Lower leg skin (tissue), 3 donors: ENCODE data around the gene RASL12.

Experiments
- POLR2A ChIP-seq, 2 donors: fragments of 450-650 bp; IDR thresholded peaks; one replicate each; pipeline ENCODE4 v1.6.1; 2016 to 2017; ENCODE audit warnings: antibody characterized with exemption in 2 of 2, mild to moderate bottlenecking in 1 of 2, moderate library complexity in 1 of 2
- TF ChIP-seq, protein P1 (sequence below), 3 donors: fragments of 450-650 bp; IDR thresholded peaks; one replicate each; pipeline ENCODE4 v1.5.1; 2016; ENCODE audit warnings: antibody characterized with exemption in 3 of 3, mild to moderate bottlenecking in 3 of 3, moderate library complexity in 2 of 3

GRCh38 chr15:65042776-65043327 lies 24.9 kb downstream of the RASL12 start:
- TF ChIP-seq, protein P1, sequence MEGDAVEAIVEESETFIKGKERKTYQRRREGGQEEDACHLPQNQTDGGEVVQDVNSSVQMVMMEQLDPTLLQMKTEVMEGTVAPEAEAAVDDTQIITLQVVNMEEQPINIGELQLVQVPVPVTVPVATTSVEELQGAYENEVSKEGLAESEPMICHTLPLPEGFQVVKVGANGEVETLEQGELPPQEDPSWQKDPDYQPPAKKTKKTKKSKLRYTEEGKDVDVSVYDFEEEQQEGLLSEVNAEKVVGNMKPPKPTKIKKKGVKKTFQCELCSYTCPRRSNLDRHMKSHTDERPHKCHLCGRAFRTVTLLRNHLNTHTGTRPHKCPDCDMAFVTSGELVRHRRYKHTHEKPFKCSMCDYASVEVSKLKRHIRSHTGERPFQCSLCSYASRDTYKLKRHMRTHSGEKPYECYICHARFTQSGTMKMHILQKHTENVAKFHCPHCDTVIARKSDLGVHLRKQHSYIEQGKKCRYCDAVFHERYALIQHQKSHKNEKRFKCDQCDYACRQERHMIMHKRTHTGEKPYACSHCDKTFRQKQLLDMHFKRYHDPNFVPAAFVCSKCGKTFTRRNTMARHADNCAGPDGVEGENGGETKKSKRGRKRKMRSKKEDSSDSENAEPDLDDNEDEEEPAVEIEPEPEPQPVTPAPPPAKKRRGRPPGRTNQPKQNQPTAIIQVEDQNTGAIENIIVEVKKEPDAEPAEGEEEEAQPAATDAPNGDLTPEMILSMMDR (IDR thresholded peaks at IDR 0.05), result no peak
- no peak for TF ChIP-seq POLR2A (IDR thresholded peaks at IDR 0.05)
